ENCODE results near the gene RIC1. TPM values are rescaled to one million over a fixed set of nuclear protein-coding genes. Genes with fewer than 3 reads are reported as not detected.
"Not testable (repeated sequence)": the region's sequence is repeated elsewhere in the genome, so short reads cannot be mapped to it uniquely, and the experiment has no call there.

Gene RIC1
- total and polyA plus RNA-seq, 2 of the 13 experiments (the other 11 are each of a cell fraction or from before 2014, with no cell fraction given): 18.2 to 19.0 TPM

DNA sequence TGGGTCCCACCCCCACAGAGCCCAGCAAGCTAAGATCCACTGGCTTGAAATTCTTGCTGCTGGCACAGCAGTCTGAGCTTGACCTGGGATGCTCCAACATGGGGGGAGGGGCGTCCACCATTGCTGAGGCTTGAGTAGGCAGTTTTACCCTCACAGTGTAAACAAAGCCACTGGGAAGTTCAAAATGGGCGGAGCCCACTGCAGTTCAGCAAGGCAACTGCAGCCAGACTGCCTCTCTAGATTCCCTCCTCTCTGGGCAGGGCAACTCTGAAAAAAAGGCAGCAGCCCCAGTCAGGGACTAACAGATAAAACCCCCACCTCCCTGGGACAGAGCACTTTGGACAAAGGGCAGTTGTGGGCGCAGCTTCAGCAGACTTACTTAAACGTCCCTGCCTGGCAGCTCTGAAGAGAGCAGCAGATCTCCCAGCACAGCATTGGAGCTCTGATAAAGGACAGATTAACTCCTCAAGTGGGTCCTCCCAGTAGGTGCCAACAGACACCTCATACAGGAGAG lies 150.9 kb downstream of the RIC1 start (continued):
- peak; percentile 58; the same call in 1 of the 2 replicates for TF ChIP-seq NRL (CRISPR knock-in tag; IDR thresholded peaks at IDR 0.05; ENCODE audit: borderline replicate concordance)
- peak; percentile 71 for TF ChIP-seq FOSL2 (CRISPR knock-in tag; IDR thresholded peaks at IDR 0.05)
- TF ChIP-seq, protein P1, sequence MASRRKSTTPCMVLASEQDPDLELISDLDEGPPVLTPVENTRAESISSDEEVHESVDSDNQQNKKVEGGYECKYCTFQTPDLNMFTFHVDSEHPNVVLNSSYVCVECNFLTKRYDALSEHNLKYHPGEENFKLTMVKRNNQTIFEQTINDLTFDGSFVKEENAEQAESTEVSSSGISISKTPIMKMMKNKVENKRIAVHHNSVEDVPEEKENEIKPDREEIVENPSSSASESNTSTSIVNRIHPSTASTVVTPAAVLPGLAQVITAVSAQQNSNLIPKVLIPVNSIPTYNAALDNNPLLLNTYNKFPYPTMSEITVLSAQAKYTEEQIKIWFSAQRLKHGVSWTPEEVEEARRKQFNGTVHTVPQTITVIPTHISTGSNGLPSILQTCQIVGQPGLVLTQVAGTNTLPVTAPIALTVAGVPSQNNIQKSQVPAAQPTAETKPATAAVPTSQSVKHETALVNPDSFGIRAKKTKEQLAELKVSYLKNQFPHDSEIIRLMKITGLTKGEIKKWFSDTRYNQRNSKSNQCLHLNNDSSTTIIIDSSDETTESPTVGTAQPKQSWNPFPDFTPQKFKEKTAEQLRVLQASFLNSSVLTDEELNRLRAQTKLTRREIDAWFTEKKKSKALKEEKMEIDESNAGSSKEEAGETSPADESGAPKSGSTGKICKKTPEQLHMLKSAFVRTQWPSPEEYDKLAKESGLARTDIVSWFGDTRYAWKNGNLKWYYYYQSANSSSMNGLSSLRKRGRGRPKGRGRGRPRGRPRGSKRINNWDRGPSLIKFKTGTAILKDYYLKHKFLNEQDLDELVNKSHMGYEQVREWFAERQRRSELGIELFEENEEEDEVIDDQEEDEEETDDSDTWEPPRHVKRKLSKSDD (CRISPR knock-in tag; IDR thresholded peaks at IDR 0.05; ENCODE audit: low read depth): 0 out of 2 replicates have a peak, but pooled peaks have one; percentile 61
- peak; percentile 35; the same call in 1 of the 2 replicates for TF ChIP-seq KAT8 (CRISPR knock-in tag; IDR thresholded peaks at IDR 0.05)
- not testable (repeated sequence) for TF ChIP-seq SOX6 (IDR thresholded peaks at IDR 0.05)
- TF ChIP-seq SOX6 (CRISPR knock-in tag; IDR thresholded peaks at IDR 0.05): peak; percentile 56; the same call in 1 of the 2 replicates
- 0 out of 2 replicates have a peak, but pooled peaks have one; percentile 26 for TF ChIP-seq ZMYM3 (CRISPR knock-in tag; IDR thresholded peaks at IDR 0.05)
- peak; percentile 51 for TF ChIP-seq SAP130 (CRISPR knock-in tag; IDR thresholded peaks at IDR 0.05; ENCODE audit: low read depth)
- TF ChIP-seq, protein P2, sequence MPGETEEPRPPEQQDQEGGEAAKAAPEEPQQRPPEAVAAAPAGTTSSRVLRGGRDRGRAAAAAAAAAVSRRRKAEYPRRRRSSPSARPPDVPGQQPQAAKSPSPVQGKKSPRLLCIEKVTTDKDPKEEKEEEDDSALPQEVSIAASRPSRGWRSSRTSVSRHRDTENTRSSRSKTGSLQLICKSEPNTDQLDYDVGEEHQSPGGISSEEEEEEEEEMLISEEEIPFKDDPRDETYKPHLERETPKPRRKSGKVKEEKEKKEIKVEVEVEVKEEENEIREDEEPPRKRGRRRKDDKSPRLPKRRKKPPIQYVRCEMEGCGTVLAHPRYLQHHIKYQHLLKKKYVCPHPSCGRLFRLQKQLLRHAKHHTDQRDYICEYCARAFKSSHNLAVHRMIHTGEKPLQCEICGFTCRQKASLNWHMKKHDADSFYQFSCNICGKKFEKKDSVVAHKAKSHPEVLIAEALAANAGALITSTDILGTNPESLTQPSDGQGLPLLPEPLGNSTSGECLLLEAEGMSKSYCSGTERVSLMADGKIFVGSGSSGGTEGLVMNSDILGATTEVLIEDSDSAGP (CRISPR knock-in tag; IDR thresholded peaks at IDR 0.05; ENCODE audit: borderline replicate concordance): peak; percentile 66; the same call in 1 of the 2 replicates
- TF ChIP-seq TARDBP (CRISPR knock-in tag; IDR thresholded peaks at IDR 0.05): peak; percentile 51; the same call in 1 of the 2 replicates
- TF ChIP-seq, protein P3, sequence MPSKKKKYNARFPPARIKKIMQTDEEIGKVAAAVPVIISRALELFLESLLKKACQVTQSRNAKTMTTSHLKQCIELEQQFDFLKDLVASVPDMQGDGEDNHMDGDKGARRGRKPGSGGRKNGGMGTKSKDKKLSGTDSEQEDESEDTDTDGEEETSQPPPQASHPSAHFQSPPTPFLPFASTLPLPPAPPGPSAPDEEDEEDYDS (CRISPR knock-in tag; IDR thresholded peaks at IDR 0.05): peak; percentile 74
- peak; percentile 35 for TF ChIP-seq GATAD2A (CRISPR knock-in tag; IDR thresholded peaks at IDR 0.05)
- TF ChIP-seq KLF12 (CRISPR knock-in tag; IDR thresholded peaks at IDR 0.05; ENCODE audit: borderline replicate concordance): 0 out of 2 replicates have a peak, but pooled peaks have one; percentile 50
- TF ChIP-seq, protein P4, sequence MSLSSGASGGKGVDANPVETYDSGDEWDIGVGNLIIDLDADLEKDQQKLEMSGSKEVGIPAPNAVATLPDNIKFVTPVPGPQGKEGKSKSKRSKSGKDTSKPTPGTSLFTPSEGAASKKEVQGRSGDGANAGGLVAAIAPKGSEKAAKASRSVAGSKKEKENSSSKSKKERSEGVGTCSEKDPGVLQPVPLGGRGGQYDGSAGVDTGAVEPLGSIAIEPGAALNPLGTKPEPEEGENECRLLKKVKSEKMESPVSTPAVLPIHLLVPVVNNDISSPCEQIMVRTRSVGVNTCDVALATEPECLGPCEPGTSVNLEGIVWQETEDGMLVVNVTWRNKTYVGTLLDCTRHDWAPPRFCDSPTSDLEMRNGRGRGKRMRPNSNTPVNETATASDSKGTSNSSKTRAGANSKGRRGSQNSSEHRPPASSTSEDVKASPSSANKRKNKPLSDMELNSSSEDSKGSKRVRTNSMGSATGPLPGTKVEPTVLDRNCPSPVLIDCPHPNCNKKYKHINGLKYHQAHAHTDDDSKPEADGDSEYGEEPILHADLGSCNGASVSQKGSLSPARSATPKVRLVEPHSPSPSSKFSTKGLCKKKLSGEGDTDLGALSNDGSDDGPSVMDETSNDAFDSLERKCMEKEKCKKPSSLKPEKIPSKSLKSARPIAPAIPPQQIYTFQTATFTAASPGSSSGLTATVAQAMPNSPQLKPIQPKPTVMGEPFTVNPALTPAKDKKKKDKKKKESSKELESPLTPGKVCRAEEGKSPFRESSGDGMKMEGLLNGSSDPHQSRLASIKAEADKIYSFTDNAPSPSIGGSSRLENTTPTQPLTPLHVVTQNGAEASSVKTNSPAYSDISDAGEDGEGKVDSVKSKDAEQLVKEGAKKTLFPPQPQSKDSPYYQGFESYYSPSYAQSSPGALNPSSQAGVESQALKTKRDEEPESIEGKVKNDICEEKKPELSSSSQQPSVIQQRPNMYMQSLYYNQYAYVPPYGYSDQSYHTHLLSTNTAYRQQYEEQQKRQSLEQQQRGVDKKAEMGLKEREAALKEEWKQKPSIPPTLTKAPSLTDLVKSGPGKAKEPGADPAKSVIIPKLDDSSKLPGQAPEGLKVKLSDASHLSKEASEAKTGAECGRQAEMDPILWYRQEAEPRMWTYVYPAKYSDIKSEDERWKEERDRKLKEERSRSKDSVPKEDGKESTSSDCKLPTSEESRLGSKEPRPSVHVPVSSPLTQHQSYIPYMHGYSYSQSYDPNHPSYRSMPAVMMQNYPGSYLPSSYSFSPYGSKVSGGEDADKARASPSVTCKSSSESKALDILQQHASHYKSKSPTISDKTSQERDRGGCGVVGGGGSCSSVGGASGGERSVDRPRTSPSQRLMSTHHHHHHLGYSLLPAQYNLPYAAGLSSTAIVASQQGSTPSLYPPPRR (CRISPR knock-in tag; IDR thresholded peaks at IDR 0.05; ENCODE audit: borderline replicate concordance): peak; percentile 53; the same call in 1 of the 2 replicates
- peak; percentile 78 for TF ChIP-seq SALL1 (CRISPR knock-in tag; IDR thresholded peaks at IDR 0.05)
- TF ChIP-seq ZNF891 (CRISPR knock-in tag; IDR thresholded peaks at IDR 0.05): 0 out of 2 replicates have a peak, but pooled peaks have one; percentile 52
- TF ChIP-seq NCOA1 (CRISPR knock-in tag; IDR thresholded peaks at IDR 0.05): 0 out of 2 replicates have a peak, but pooled peaks have one; percentile 40
- peak; percentile 96 for TF ChIP-seq RXRA (CRISPR knock-in tag; IDR thresholded peaks at IDR 0.05)
- 0 out of 2 replicates have a peak, but pooled peaks have one; percentile 37 for TF ChIP-seq NR2F6 (IDR thresholded peaks at IDR 0.05)
- TF ChIP-seq NR2F6 (CRISPR knock-in tag; IDR thresholded peaks at IDR 0.05): peak; percentile 46
- TF ChIP-seq RCOR2 (CRISPR knock-in tag; IDR thresholded peaks at IDR 0.05): peak; percentile 18; the same call in 1 of the 2 replicates
